Measurements from ENCODE around the gene NLK. TPM values are rescaled to one million over a fixed set of nuclear protein-coding genes. Genes with fewer than 3 reads are reported as not detected.
A peak's percentile ranks its signal among the peaks of the same experiment; 100 is the strongest.

Gene NLK
- 11.8 to 14.5 TPM (median 12.9 TPM) in 3 replicates for total RNA-seq
- long read RNA-seq, partial matches to known transcripts: 0 of 1 reads
- long read RNA-seq, other reads (novel, unspliced or antisense): 1 of 1 reads

- peak within 1 kb of the TSS; percentile 82 for H3K4me3 Mint-ChIP-seq (ENCODE audit: unreplicated experiment)
- no peaks in the 10 kb centered on the region for H3K27me3 Mint-ChIP-seq (ENCODE audit: low read depth)
- peaks cover 62% of the 10 kb centered on the region for H3K4me1 Mint-ChIP-seq (ENCODE audit: low read depth)
- peak within 1 kb of the TSS; percentile 84 for H3K27ac Mint-ChIP-seq (ENCODE audit: unreplicated experiment)
- no peaks in the 10 kb centered on the region for H3K9me3 Mint-ChIP-seq (ENCODE audit: low read depth)
- no peaks in the 10 kb centered on the region for H3K36me3 Mint-ChIP-seq (ENCODE audit: low read depth)
- no peak for DNase-seq (ENCODE audit: low spot score)
- TF ChIP-seq CTCF (IDR thresholded peaks at IDR 0.05): no peak
Observed at GRCh38 chr17:28042657-28042720, at the start of gene NLK. NLK (plus strand) TSS chr17:28042677; CDS start chr17:28042874, 197 bp downstream.

- H3K27me3 Mint-ChIP-seq (ENCODE audit: low read depth): peaks cover 16% of the 10 kb centered on the region
- H3K27ac Mint-ChIP-seq (ENCODE audit: unreplicated experiment): no peak overlapping the region
- H3K9me3 Mint-ChIP-seq (ENCODE audit: low read depth): no peaks in the 10 kb centered on the region
- H3K4me1 Mint-ChIP-seq (ENCODE audit: low read depth): no peaks in the 10 kb centered on the region
- no peak for TF ChIP-seq CTCF (IDR thresholded peaks at IDR 0.05)
- H3K36me3 Mint-ChIP-seq (ENCODE audit: low read depth): no peaks in the 10 kb centered on the region
- H3K4me3 Mint-ChIP-seq (ENCODE audit: unreplicated experiment): no peak overlapping the region
- DNase-seq (ENCODE audit: low spot score): no peak
Observed at GRCh38 chr17:27993161-27993695, 49.2 kb upstream of the NLK start.

DNA sequence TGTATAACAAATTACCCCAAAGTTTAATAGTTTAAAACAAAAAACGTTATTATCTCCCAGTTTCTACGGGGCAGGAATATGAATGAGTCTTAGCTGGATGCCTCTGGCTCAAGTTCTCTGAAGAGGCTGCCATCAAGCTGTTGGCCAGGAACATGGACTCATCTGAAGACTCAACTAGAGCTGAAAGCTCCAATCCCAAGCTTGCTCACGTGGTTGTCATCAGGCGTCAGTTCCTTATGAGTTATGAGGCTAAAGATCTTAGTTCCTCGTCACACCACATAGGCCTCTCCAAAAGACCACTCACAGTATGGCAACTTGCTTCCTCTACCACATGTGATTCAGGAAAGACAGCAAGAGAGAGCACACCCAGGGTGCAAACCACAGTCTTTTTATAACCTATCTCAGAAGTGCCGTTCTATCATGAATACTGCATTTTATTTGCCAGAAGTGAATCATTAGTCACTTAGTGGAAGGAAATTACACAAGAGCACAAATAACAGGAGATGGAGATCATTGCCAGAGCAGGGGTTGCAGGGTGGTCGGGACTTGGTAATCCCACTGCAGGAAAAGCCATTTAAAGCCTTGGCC, 48.7 kb upstream of the NLK start:
- Mint-ChIP-seq H3K36me3 (ENCODE audit: low read depth) (peaks cover 2% of the 10 kb centered on the region), H3K4me1 (ENCODE audit: low read depth) (no peaks in the 10 kb centered on the region), H3K27ac (ENCODE audit: unreplicated experiment) (no peak overlapping the region), H3K9me3 (ENCODE audit: low read depth) (no peaks in the 10 kb centered on the region), H3K27me3 (ENCODE audit: low read depth) (peaks cover 21% of the 10 kb centered on the region), H3K4me3 (ENCODE audit: unreplicated experiment) (no peak overlapping the region)
- DNase-seq (ENCODE audit: low spot score): no peak
- no peak for TF ChIP-seq CTCF (IDR thresholded peaks at IDR 0.05)

- Mint-ChIP-seq H3K9me3 (ENCODE audit: low read depth) (no peaks in the 10 kb centered on the region), H3K27ac (ENCODE audit: unreplicated experiment) (no peak overlapping the region), H3K4me3 (ENCODE audit: unreplicated experiment) (no peak overlapping the region), H3K36me3 (ENCODE audit: low read depth) (peaks cover 2% of the 10 kb centered on the region), H3K4me1 (ENCODE audit: low read depth) (no peaks in the 10 kb centered on the region), H3K27me3 (ENCODE audit: low read depth) (peaks cover 23% of the 10 kb centered on the region)
- DNase-seq (ENCODE audit: low spot score): no peak
- TF ChIP-seq CTCF (IDR thresholded peaks at IDR 0.05): no peak
Observed at GRCh38 chr17:27994586-27994985, 47.9 kb upstream of the NLK start.

GRCh38 chr17:27995554-27995953, 46.9 kb upstream of the NLK start:
- no peak for DNase-seq (ENCODE audit: low spot score)
- Mint-ChIP-seq H3K4me1 (ENCODE audit: low read depth) (no peaks in the 10 kb centered on the region), H3K36me3 (ENCODE audit: low read depth) (peaks cover 2% of the 10 kb centered on the region), H3K27me3 (ENCODE audit: low read depth) (peaks cover 25% of the 10 kb centered on the region), H3K4me3 (ENCODE audit: unreplicated experiment) (no peak overlapping the region), H3K9me3 (ENCODE audit: low read depth) (no peaks in the 10 kb centered on the region), H3K27ac (ENCODE audit: unreplicated experiment) (no peak overlapping the region)
- no peak for TF ChIP-seq CTCF (IDR thresholded peaks at IDR 0.05)

All from chondrocyte (in vitro differentiated cells).